Right atrium auricular region (tissue), 2 donors: ENCODE measurements around the gene BCAP31. TPM values are rescaled to one million over a fixed set of nuclear protein-coding genes. Genes with fewer than 3 reads are reported as not detected.
"Not testable (repeated sequence)": the region's sequence is repeated elsewhere in the genome, so short reads cannot be mapped to it uniquely, and the experiment has no call there.

Source experiments
- DNase-seq: peaks from one replicate; pipeline ENCODE4 v3.0.0-alpha.2; 2019; ENCODE audit warnings: low spot score
- H3K27ac ChIP-seq, 2 donors: fragments of 200-600 bp; sonication (generic); 1 replicate in 1 of 2; 2 replicates in 1 of 2; pipeline ENCODE4 v1.5.1; 2016 to 2019
- H3K27me3 ChIP-seq, 2 donors: fragments of 200-600 bp; sonication (generic); one replicate each; pipeline versions ENCODE4 v1.5.1 to v1.6.0; 2017 to 2019
- H3K36me3 ChIP-seq: fragments of 200-600 bp; sonication (generic); one replicate; pipeline ENCODE4 v1.5.1; 2016
- H3K4me1 ChIP-seq, 2 donors: fragments of 200-600 bp; sonication (generic); one replicate each; pipeline versions ENCODE4 v1.5.1 to v1.6.0; 2017 to 2019
- H3K4me3 ChIP-seq, 2 donors: fragments of 200-600 bp; sonication (generic); 1 replicate in 1 of 2; 2 replicates in 1 of 2; pipeline ENCODE4 v1.5.1; 2017 to 2019; ENCODE audit warnings: mild to moderate bottlenecking in 1 of 2, moderate library complexity in 1 of 2
- H3K9me3 ChIP-seq, 2 donors: fragments of 200-600 bp; sonication (generic); one replicate each; pipeline ENCODE4 v1.5.1; 2019
- CTCF ChIP-seq, 2 donors: fragments of 200-600 bp; sonication (generic); IDR thresholded peaks; one replicate each; pipeline ENCODE4 v1.5.1; 2019; ENCODE audit warnings: antibody characterized with exemption in 2 of 2
- total RNA-seq, 2 donors: library from RNA; depleted of rRNA; stranded (reverse); fragments of >200 nt; gene quantifications; one replicate each; pipeline ENCODE4 v1.1.0, GENCODE V29; 2016

The BCAP31 gene
- total RNA-seq, 2 donors from 2014 or later: 86.3 to 109 TPM

GRCh38 chrX:153697924-153698865 is 26.0 kb downstream of the BCAP31 start:
- Histone ChIP-seq H3K27ac (peak overlapping the region; percentile 71 to 75), H3K27me3 (no peaks in the 10 kb centered on the region), H3K4me1 (peaks cover 0 to 6% of the 10 kb centered on the region in 2 donors), H3K36me3 (peaks cover 22% of the 10 kb centered on the region), H3K4me3 (no peak overlapping the region), H3K9me3 (no peaks in the 10 kb centered on the region)
- no peak for DNase-seq
- TF ChIP-seq CTCF (IDR thresholded peaks at IDR 0.05): no peak

- Histone ChIP-seq H3K27ac (peak overlapping the region; percentile 16 to 31), H3K36me3 (peaks cover 20% of the 10 kb centered on the region)
- H3K9me3 ChIP-seq, H3K27me3 ChIP-seq, H3K4me3 ChIP-seq, DNase-seq, H3K4me1 ChIP-seq: not testable (repeated sequence)
Observed at GRCh38 chrX:153696986-153697722, 27.0 kb downstream of the BCAP31 start.

- H3K27me3 ChIP-seq, H3K27ac ChIP-seq, DNase-seq, H3K9me3 ChIP-seq, H3K4me1 ChIP-seq, H3K4me3 ChIP-seq: not testable (repeated sequence)
- H3K36me3 ChIP-seq: peaks cover 14% of the 10 kb centered on the region
Observed at GRCh38 chrX:153696538-153696937, 27.6 kb downstream of the BCAP31 start.

GRCh38 chrX:153696100-153696499 is 28.1 kb downstream of the BCAP31 start:
- no peak overlapping the region for H3K4me3 ChIP-seq
- H3K36me3 ChIP-seq: peaks cover 11% of the 10 kb centered on the region
- no peak overlapping the region for H3K27ac ChIP-seq
- no peaks in the 10 kb centered on the region for H3K27me3 ChIP-seq
- no peak for TF ChIP-seq CTCF (IDR thresholded peaks at IDR 0.05)
- H3K9me3 ChIP-seq: no peaks in the 10 kb centered on the region
- no peaks in the 10 kb centered on the region for H3K4me1 ChIP-seq
- DNase-seq: no peak

GRCh38 chrX:153694687-153695270 is 29.4 kb downstream of the BCAP31 start:
- H3K9me3 ChIP-seq: no peaks in the 10 kb centered on the region
- no peak for TF ChIP-seq CTCF (IDR thresholded peaks at IDR 0.05)
- no peak overlapping the region for H3K4me3 ChIP-seq
- H3K27ac ChIP-seq: peak overlapping the region in 1 of 2 donors; percentile 46
- H3K36me3 ChIP-seq: peaks cover 11% of the 10 kb centered on the region
- no peaks in the 10 kb centered on the region for H3K4me1 ChIP-seq
- no peaks in the 10 kb centered on the region for H3K27me3 ChIP-seq
- DNase-seq: no peak

- H3K4me1 ChIP-seq, H3K27me3 ChIP-seq, H3K4me3 ChIP-seq, H3K9me3 ChIP-seq, DNase-seq, H3K27ac ChIP-seq: not testable (repeated sequence)
- H3K36me3 ChIP-seq: peaks cover 11% of the 10 kb centered on the region
Observed at GRCh38 chrX:153694256-153694655, 29.9 kb downstream of the BCAP31 start.
